MM.1S (cell line): ENCODE measurements around the gene DDX52.

Experiments used
- DNase-seq: peaks from one replicate; pipeline ENCODE4 v3.0.0-alpha.2; 2015
- H2AFZ ChIP-seq: fragments of 300-600 bp; sonication (generic); 2 replicates; pipeline ENCODE4 v1.6.0; 2016; ENCODE audit warnings: antibody characterized with exemption, low read length
- H3F3A ChIP-seq: fragments of 300-600 bp; sonication (generic); 2 replicates; pipeline ENCODE4 v1.6.1; 2016; ENCODE audit warnings: mild to moderate bottlenecking, antibody characterized with exemption, low read length, moderate library complexity, mixed read lengths; ENCODE audit not compliant: insufficient read depth
- H3K27ac ChIP-seq: fragments of 300-600 bp; sonication (generic); 2 replicates; pipeline ENCODE4 v1.5.1; 2016; ENCODE audit warnings: mild to moderate bottlenecking, low read length
- H3K27me3 ChIP-seq: fragments of 300-600 bp; sonication (generic); replicated peaks from 2 replicates; pipeline ENCODE4 v1.6.0; 2016; ENCODE audit warnings: low read length; ENCODE audit not compliant: insufficient read depth
- H3K36me3 ChIP-seq: fragments of 300-600 bp; sonication (generic); replicated peaks from 2 replicates; pipeline ENCODE4 v1.6.1; 2016; ENCODE audit warnings: mild to moderate bottlenecking, low read length, mixed read lengths; ENCODE audit not compliant: insufficient read depth
- H3K4me1 ChIP-seq: fragments of 300-600 bp; sonication (generic); 2 replicates; pipeline ENCODE4 v1.6.1; 2016; ENCODE audit warnings: low read length, mixed read lengths
- H3K4me2 ChIP-seq: fragments of 300-600 bp; sonication (generic); 2 replicates; pipeline ENCODE4 v1.6.0; 2016; ENCODE audit warnings: low read depth, low read length
- H3K4me3 ChIP-seq: fragments of 300-600 bp; sonication (generic); 2 replicates; pipeline ENCODE4 v1.5.1; 2016; ENCODE audit warnings: low read length, mixed read lengths
- H3K79me2 ChIP-seq: fragments of 300-600 bp; sonication (generic); 2 replicates; pipeline ENCODE4 v1.6.1; 2016; ENCODE audit warnings: mixed run types, low read length, mixed read lengths
- H3K9ac ChIP-seq: fragments of 300-600 bp; sonication (generic); 2 replicates; pipeline ENCODE4 v1.6.1; 2016; ENCODE audit warnings: low read length, mixed read lengths
- H3K9me2 ChIP-seq: fragments of 300-600 bp; sonication (generic); replicated peaks from 2 replicates; pipeline ENCODE4 v1.6.1; 2016; ENCODE audit warnings: mild to moderate bottlenecking, low read length, mixed read lengths; ENCODE audit not compliant: insufficient read depth
- H3K9me3 ChIP-seq: fragments of 300-600 bp; sonication (generic); replicated peaks from 2 replicates; pipeline ENCODE4 v1.6.1; 2016; ENCODE audit warnings: mild to moderate bottlenecking, low read length, mixed read lengths; ENCODE audit not compliant: insufficient read depth
- H4K20me1 ChIP-seq: fragments of 300-600 bp; sonication (generic); 2 replicates; pipeline ENCODE4 v1.6.1; 2016; ENCODE audit warnings: mild to moderate bottlenecking, low read length, moderate library complexity, mixed read lengths; ENCODE audit not compliant: insufficient read depth
- EZH2 ChIP-seq: fragments of 300-600 bp; sonication (generic); optimal IDR thresholded peaks from 2 replicates; pipeline ENCODE3; 2017; ENCODE audit warnings: low read depth, mild to moderate bottlenecking, antibody characterized with exemption, low read length, mixed read lengths
- EZH2phosphoT487 ChIP-seq: fragments of 300-600 bp; sonication (generic); IDR thresholded peaks from 2 replicates; pipeline ENCODE4 v1.6.1; 2018; ENCODE audit warnings: antibody characterized with exemption, low read length
- TF ChIP-seq, protein P1 (sequence below): fragments of 300-600 bp; sonication (generic); IDR thresholded peaks from 2 replicates; pipeline ENCODE4 v1.5.1; 2016; ENCODE audit warnings: antibody characterized with exemption, low read length, mixed read lengths

Gene DDX52

DNA sequence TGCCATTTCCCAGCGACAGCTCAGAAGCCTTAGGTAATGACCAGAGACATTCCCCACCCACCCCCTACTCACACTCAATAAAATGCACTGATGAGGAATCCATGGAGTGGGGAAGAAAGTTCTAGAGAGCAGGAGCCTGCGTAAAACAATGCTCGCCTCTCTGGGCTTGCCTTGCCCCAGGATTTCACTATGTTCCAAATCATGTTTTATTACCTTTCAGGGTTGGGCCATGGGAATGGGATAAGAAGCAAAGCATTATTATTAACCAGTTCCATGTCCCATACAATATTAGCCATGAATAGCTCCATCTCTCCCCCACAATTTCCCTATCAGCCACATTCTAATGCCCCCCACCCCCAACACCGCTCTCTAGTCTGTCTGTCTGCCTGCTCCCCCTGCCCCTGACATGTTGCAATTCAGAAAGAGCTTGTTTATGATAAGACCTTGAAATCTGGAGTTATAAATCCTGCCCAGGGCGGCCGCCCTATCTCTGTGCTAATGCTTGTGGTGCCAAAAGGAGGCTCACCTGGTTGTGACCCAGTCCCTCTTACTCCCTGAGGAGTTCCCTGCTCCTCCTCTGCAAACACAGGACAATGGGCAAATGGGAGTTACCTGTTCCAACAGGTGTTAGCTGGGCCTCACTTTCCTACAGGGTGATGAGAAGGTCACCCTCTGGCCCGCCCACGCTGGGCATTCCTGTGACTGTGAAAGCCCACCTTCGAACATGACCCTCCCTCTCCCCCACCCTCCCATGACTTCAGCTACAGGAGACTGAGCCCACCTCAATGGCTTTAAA lies 28.0 kb upstream of the DDX52 start:
- no peak for DNase-seq
- Histone ChIP-seq H4K20me1 (no peaks in the 10 kb centered on the region), H3K4me1 (no peaks in the 10 kb centered on the region), H3K27ac (no peak overlapping the region), H3K79me2 (no peaks in the 10 kb centered on the region), H3K9ac (no peak overlapping the region), H3K4me2 (no peak overlapping the region), H3K9me3 (no peaks in the 10 kb centered on the region), H3K36me3 (no peaks in the 10 kb centered on the region), H3K27me3 (no peaks in the 10 kb centered on the region), H3K9me2 (no peaks in the 10 kb centered on the region), H2AFZ (no peak overlapping the region), H3F3A (no peaks in the 10 kb centered on the region), H3K4me3 (no peak overlapping the region)
- TF ChIP-seq, protein P1, sequence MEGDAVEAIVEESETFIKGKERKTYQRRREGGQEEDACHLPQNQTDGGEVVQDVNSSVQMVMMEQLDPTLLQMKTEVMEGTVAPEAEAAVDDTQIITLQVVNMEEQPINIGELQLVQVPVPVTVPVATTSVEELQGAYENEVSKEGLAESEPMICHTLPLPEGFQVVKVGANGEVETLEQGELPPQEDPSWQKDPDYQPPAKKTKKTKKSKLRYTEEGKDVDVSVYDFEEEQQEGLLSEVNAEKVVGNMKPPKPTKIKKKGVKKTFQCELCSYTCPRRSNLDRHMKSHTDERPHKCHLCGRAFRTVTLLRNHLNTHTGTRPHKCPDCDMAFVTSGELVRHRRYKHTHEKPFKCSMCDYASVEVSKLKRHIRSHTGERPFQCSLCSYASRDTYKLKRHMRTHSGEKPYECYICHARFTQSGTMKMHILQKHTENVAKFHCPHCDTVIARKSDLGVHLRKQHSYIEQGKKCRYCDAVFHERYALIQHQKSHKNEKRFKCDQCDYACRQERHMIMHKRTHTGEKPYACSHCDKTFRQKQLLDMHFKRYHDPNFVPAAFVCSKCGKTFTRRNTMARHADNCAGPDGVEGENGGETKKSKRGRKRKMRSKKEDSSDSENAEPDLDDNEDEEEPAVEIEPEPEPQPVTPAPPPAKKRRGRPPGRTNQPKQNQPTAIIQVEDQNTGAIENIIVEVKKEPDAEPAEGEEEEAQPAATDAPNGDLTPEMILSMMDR: no peak
- no peak for TF ChIP-seq EZH2
- TF ChIP-seq EZH2phosphoT487: no peak

- no peaks in the 10 kb centered on the region for H3K4me1 ChIP-seq
- H3K9me2 ChIP-seq: no peaks in the 10 kb centered on the region
- H3K79me2 ChIP-seq: no peaks in the 10 kb centered on the region
- H3K4me2 ChIP-seq: no peak overlapping the region
- no peak overlapping the region for H3K4me3 ChIP-seq
- H3F3A ChIP-seq: no peaks in the 10 kb centered on the region
- no peak overlapping the region for H3K9ac ChIP-seq
- no peaks in the 10 kb centered on the region for H3K27me3 ChIP-seq
- H2AFZ ChIP-seq: no peak overlapping the region
- no peak overlapping the region for H3K27ac ChIP-seq
- TF ChIP-seq EZH2phosphoT487: no peak
- no peak for TF ChIP-seq EZH2
- TF ChIP-seq, protein P1: no peak
- H4K20me1 ChIP-seq: no peaks in the 10 kb centered on the region
- no peaks in the 10 kb centered on the region for H3K36me3 ChIP-seq
- DNase-seq: no peak
- no peaks in the 10 kb centered on the region for H3K9me3 ChIP-seq
Observed at GRCh38 chr17:37667039-37667438, 23.8 kb upstream of the DDX52 start.

DNA sequence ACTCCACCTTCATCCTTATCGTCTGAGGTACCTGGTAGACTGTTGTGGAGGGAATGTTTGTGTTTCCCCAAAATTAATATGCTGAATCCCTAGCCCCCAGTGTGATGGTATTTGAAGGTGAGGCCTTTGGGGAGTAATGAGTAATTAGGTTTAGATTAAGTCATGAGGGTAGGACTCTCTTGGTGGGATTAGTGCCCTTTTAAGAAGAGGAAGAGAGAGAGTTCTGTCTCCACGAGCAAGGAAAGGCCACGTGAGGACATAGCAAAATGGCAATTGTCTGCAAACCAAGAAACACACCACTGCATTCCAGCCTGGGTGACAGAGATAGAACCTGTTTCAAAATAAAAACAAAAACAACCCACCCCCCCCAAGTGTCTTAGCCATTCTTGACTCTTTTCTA lies 21.0 kb upstream of the DDX52 start:
- Histone ChIP-seq H4K20me1 (no peaks in the 10 kb centered on the region), H2AFZ (no peak overlapping the region), H3K4me1 (no peaks in the 10 kb centered on the region), H3K79me2 (no peaks in the 10 kb centered on the region), H3K27me3 (no peaks in the 10 kb centered on the region), H3K4me2 (no peak overlapping the region), H3K36me3 (no peaks in the 10 kb centered on the region), H3K4me3 (no peak overlapping the region), H3F3A (no peaks in the 10 kb centered on the region), H3K9me2 (no peaks in the 10 kb centered on the region), H3K9me3 (no peaks in the 10 kb centered on the region), H3K27ac (no peak overlapping the region), H3K9ac (no peak overlapping the region)
- TF ChIP-seq, protein P1: no peak
- TF ChIP-seq EZH2: no peak
- TF ChIP-seq EZH2phosphoT487: no peak
- no peak for DNase-seq
